ENCODE data around the gene HOXA5.

Gene HOXA5

DNA sequence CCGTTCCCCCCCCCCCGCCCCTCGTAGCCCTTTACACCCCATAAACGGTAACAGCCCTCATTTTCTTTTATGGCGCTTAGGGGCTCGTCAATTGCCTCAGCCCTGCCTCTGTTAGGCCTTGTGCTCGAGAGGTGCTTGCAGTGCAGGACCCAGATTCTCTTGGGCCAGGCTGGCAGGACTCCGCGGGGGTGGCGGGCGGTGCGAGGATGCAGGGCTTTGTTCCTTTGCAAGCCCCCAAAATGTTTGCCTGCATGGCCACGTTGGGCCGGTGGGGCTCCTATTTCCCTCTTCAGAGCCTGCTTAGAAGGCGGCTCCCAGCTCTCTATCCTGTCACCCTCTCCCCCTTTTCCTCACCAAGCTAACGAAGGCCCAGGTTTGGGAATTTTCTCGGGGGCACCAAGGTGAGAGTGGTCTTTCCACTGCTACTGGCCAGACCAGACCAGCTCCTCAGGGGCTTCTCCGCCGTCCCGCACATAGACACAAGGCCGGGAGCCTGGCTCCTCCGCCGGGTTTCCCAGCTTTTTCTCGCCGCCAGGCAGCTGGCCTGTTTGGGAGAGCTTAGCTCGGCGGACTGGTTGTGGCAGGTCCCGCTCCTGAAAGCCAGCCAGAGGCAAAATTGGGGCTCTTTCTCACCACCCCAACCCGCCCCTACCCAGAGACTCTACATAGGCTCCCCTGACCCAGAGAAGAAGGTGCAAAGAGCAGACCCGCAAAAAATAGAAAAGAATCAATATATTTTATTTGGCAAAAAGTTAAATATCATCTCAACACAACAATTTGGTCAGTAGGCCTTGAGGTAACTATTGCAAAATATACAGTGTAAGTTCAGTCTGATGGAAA is 18.5 kb upstream of the HOXA5 start:
- H3K4me3 ChIP-seq (ENCODE audit: low read length) = no peak overlapping the region
- no peaks in the 10 kb centered on the region for H3K79me2 ChIP-seq (ENCODE audit: low read length)
- H3K36me3 ChIP-seq (replicated peaks; ENCODE audit: insufficient read depth, low read length) = no peaks in the 10 kb centered on the region
- no peaks in the 10 kb centered on the region for H3K9me3 ChIP-seq (replicated peaks; ENCODE audit: insufficient read depth, low read length)
- H3K9ac ChIP-seq (ENCODE audit: low read length) = no peak overlapping the region
- H3K9me2 ChIP-seq (replicated peaks; ENCODE audit: insufficient read depth, low read length) = no peaks in the 10 kb centered on the region
- H2AFZ ChIP-seq (ENCODE audit: low read length) = no peak overlapping the region
- no peaks in the 10 kb centered on the region for H3F3A ChIP-seq (ENCODE audit: insufficient read depth, low read length)
- DNase-seq = no peak
- no peak overlapping the region for H3K27ac ChIP-seq (ENCODE audit: low read length)
- 0 out of 2 replicates have a peak, but pooled peaks cover 4% of the 10 kb centered on the region for H3K4me1 ChIP-seq (ENCODE audit: low read length)
- H3K4me2 ChIP-seq (ENCODE audit: low read depth, low read length) = no peak overlapping the region
- no peaks in the 10 kb centered on the region for H4K20me1 ChIP-seq (ENCODE audit: insufficient read depth, low read length)
- peaks cover 91% of the 10 kb centered on the region for H3K27me3 ChIP-seq (replicated peaks; ENCODE audit: insufficient read depth, low read length)
- no peak for TF ChIP-seq CTCF (IDR thresholded peaks at IDR 0.05; ENCODE audit: low read length)
- no peak for TF ChIP-seq EZH2 (optimal IDR thresholded peaks at IDR 0.05; ENCODE audit: low read depth, low read length)
- no peak for TF ChIP-seq EZH2phosphoT487 (IDR thresholded peaks at IDR 0.05; ENCODE audit: low read length)

DNA sequence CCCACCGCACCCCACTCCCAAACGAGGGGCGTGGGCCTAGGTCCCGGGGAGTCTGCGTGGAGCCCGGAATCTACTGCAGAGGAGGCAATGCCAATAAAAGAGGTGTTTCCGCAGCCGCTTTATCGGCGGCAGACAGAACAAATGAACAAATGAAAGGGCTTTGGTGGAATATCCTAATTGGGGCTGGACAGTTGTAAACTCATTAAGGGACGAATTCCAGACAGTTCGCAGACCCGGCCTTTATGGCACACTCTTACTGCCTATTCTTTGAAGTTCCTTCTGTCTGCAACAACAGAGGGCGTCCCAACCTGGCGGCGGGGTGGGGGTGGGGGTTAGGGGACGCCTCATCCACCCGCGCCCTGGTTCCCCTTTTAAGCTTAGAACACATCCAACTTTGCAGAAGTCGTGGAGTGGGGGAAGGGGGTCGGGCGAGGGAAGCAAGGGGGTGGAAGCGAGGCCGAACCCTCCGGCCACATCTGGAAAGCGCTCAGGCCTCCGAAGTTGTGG is 17.8 kb upstream of the HOXA5 start:
- Histone ChIP-seq H3K9me2 (replicated peaks; ENCODE audit: insufficient read depth, low read length) (no peaks in the 10 kb centered on the region), H3K4me1 (ENCODE audit: low read length) (0 out of 2 replicates have a peak, but pooled peaks cover 4% of the 10 kb centered on the region), H3F3A (ENCODE audit: insufficient read depth, low read length) (no peaks in the 10 kb centered on the region), H4K20me1 (ENCODE audit: insufficient read depth, low read length) (no peaks in the 10 kb centered on the region), H3K4me2 (ENCODE audit: low read depth, low read length) (peak overlapping the region; percentile 96), H2AFZ (ENCODE audit: low read length) (peak overlapping the region; percentile 91), H3K27me3 (replicated peaks; ENCODE audit: insufficient read depth, low read length) (peaks cover 91% of the 10 kb centered on the region), H3K9ac (ENCODE audit: low read length) (no peak overlapping the region), H3K9me3 (replicated peaks; ENCODE audit: insufficient read depth, low read length) (no peaks in the 10 kb centered on the region), H3K4me3 (ENCODE audit: low read length) (peak overlapping the region; percentile 64), H3K36me3 (replicated peaks; ENCODE audit: insufficient read depth, low read length) (no peaks in the 10 kb centered on the region), H3K27ac (ENCODE audit: low read length) (no peak overlapping the region), H3K79me2 (ENCODE audit: low read length) (no peaks in the 10 kb centered on the region)
- no peak for DNase-seq
- no peak; the same call in 1 of the 2 replicates for TF ChIP-seq CTCF (IDR thresholded peaks at IDR 0.05; ENCODE audit: low read length)

DNA sequence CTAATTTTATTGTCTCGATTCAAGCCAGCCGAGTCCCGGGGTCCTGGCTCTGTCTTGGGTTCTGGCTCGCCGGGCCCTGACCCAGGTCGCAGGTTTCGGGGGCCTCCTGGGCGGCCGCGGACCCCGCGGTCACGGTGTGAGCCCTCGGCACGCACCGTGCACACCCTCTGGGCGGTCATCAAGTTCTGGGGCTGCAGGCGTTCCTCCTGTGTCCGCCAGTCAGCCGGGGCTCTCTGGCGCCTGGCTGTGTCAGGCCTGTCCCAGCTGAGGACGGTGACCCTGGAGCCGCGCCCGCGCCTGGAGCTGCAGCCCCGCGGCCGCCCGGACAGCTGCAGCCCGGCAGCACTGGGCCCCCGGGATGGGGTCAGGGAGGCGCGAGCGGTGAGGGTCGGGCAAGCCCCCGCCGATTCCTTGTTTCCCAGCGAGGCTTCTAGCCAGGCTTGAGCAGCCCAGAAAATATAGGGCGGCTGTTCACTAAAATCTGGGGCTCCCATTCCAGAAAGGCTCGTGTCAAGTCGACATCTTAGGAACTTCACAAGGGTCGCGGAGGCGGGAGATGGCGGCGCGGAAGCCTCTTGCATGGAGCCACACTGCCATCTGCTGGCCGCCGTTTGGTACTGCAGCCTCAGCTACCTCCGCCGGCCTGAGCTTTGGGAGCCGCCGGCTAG is 17.2 kb upstream of the HOXA5 start:
- Histone ChIP-seq H3K9me2 (replicated peaks; ENCODE audit: insufficient read depth, low read length) (no peaks in the 10 kb centered on the region), H3K27me3 (replicated peaks; ENCODE audit: insufficient read depth, low read length) (peaks cover 91% of the 10 kb centered on the region), H3K4me2 (ENCODE audit: low read depth, low read length) (peak overlapping the region; percentile 96), H3K27ac (ENCODE audit: low read length) (no peak overlapping the region), H3K4me1 (ENCODE audit: low read length) (0 out of 2 replicates have a peak, but pooled peaks cover 4% of the 10 kb centered on the region), H3F3A (ENCODE audit: insufficient read depth, low read length) (no peaks in the 10 kb centered on the region), H3K4me3 (ENCODE audit: low read length) (peak overlapping the region; percentile 64), H3K79me2 (ENCODE audit: low read length) (no peaks in the 10 kb centered on the region), H2AFZ (ENCODE audit: low read length) (peak overlapping the region; percentile 91), H3K36me3 (replicated peaks; ENCODE audit: insufficient read depth, low read length) (no peaks in the 10 kb centered on the region), H4K20me1 (ENCODE audit: insufficient read depth, low read length) (no peaks in the 10 kb centered on the region), H3K9me3 (replicated peaks; ENCODE audit: insufficient read depth, low read length) (no peaks in the 10 kb centered on the region), H3K9ac (ENCODE audit: low read length) (peak overlapping the region; percentile 6; the same call in 1 of the 2 replicates)
- no peak for TF ChIP-seq EZH2phosphoT487 (IDR thresholded peaks at IDR 0.05; ENCODE audit: low read length)
- peak; percentile 96 for TF ChIP-seq CTCF (IDR thresholded peaks at IDR 0.05; ENCODE audit: low read length)
- DNase-seq = peak; percentile 71

Data from MM.1S (cell line).